ENCODE measurements around the gene WT1. TPM values are rescaled to one million over a fixed set of nuclear protein-coding genes. Genes with fewer than 3 reads are reported as not detected.

WT1 gene
- total and polyA plus RNA-seq, 10 of the 15 experiments (the other 5 are each of a cell fraction or from before 2014, with no cell fraction given), result 0.07 to 0.37 (median 0.08) TPM; not detected in 7

DNA sequence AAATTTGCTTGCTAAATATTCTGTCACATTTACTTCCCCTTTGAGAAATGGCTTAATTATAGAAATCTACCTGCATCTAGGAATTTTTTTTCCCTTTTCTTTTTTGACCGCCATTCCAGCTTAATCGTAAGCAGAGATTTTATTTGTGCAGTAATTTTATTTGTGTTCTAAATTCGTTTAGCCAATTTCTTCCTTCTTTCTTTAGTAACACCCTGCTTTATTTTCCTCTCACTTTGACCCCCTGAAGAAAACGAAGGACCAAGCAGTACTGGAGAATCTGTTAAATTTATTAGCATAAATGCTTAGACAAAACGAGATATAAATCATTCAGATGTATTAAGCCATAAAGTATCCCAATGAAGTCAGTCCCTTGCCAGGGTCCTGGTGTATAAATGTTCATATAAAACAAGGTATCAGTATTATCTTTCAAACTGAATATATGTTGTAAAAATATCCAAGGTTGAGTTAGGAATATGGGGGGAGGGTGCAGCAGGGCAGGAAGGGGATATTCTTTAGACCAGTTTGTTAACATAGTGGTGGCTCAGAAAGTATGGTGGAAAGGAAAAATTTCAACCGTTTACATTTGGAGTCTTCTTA lies 5.1 kb upstream of the WT1 start:
- DNase-seq (ENCODE audit: low read depth, low spot score) (no peak), FAIRE-seq (no peak), ATAC-seq (no peak)
- no peak overlapping the region for H2AFZ ChIP-seq (ENCODE audit: control insufficient read depth, low read depth, low read length)
- no peaks in the 10 kb centered on the region for H3K79me2 ChIP-seq (ENCODE audit: control insufficient read depth, insufficient read depth, low read length)
- no peaks in the 10 kb centered on the region for H3K4me1 ChIP-seq (ENCODE audit: control insufficient read depth, insufficient read depth, low read length)
- H3K27ac ChIP-seq (ENCODE audit: control insufficient read depth, insufficient read depth), result no peak overlapping the region
- H3K36me3 ChIP-seq (ENCODE audit: control insufficient read depth in 2 of 2, insufficient read depth in 2 of 2, low read length in 1 of 2), result no peaks in the 10 kb centered on the region
- peaks cover 11 to 19% of the 10 kb centered on the region in 2 experiments for H3K27me3 ChIP-seq (replicated peaks in 1 of 2; ENCODE audit: control insufficient read depth in 2 of 2, insufficient read depth in 2 of 2, low read length in 1 of 2)
- ChIA-PET RAD21 (ENCODE audit: unreplicated experiment) (no interaction called here), CTCF (no interaction called here), POLR2A (no interaction called here), SMC1A (ENCODE audit: uncharacterized antibody, unreplicated experiment) (no interaction called here)
- no peak overlapping the region for H3K4me2 ChIP-seq (ENCODE audit: control insufficient read depth, insufficient read depth)
- TF ChIP-seq ASH2L (IDR thresholded peaks at IDR 0.05; ENCODE audit: borderline replicate concordance, low read depth) (no peak), RBBP5 (conservative IDR thresholded peaks at IDR 0.05) (no peak), ZNF622 (IDR thresholded peaks at IDR 0.05) (no peak), SREBF1 (IDR thresholded peaks at IDR 0.05; ENCODE audit: low read length) (no peak), SIX5 (IDR thresholded peaks at IDR 0.05; ENCODE audit: low read depth, low read length, severe bottlenecking) (no peak), POU2F2 (IDR thresholded peaks at IDR 0.05; ENCODE audit: borderline replicate concordance, low read depth, low read length) (no peak), EZH2 (IDR thresholded peaks at IDR 0.05; ENCODE audit: borderline replicate concordance, control insufficient read depth, low read depth, low read length) (no peak), NRF1 (conservative IDR thresholded peaks at IDR 0.05; ENCODE audit: low read depth, low read length) (no peak), POLR2AphosphoS2 (IDR thresholded peaks at IDR 0.05; ENCODE audit: low read depth, low read length) (no peak), BCL3 (IDR thresholded peaks at IDR 0.05; ENCODE audit: borderline replicate concordance, insufficient read depth, low read depth, low read length, poor library complexity, severe bottlenecking) (no peak), FOS (IDR thresholded peaks at IDR 0.05; ENCODE audit: borderline replicate concordance, extremely low read depth, insufficient read length) (no peak), YY1 (IDR thresholded peaks at IDR 0.05; ENCODE audit: low read depth, low read length) (no peak), NR2F1 (conservative IDR thresholded peaks at IDR 0.05) (no peak), JUNB (IDR thresholded peaks at IDR 0.05) (no peak), ESRRA (IDR thresholded peaks at IDR 0.05; ENCODE audit: low read length) (no peak), EGR1 (IDR thresholded peaks at IDR 0.05; ENCODE audit: borderline replicate concordance in 1 of 2, low read depth in 2 of 2, low read length in 2 of 2) (no peak), PML (IDR thresholded peaks at IDR 0.05; ENCODE audit: low read length) (no peak)
- TF ChIP-seq, protein P1, sequence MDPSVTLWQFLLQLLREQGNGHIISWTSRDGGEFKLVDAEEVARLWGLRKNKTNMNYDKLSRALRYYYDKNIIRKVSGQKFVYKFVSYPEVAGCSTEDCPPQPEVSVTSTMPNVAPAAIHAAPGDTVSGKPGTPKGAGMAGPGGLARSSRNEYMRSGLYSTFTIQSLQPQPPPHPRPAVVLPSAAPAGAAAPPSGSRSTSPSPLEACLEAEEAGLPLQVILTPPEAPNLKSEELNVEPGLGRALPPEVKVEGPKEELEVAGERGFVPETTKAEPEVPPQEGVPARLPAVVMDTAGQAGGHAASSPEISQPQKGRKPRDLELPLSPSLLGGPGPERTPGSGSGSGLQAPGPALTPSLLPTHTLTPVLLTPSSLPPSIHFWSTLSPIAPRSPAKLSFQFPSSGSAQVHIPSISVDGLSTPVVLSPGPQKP (IDR thresholded peaks at IDR 0.05; ENCODE audit: low read depth, low read length), result no peak
- TF ChIP-seq, protein P2, sequence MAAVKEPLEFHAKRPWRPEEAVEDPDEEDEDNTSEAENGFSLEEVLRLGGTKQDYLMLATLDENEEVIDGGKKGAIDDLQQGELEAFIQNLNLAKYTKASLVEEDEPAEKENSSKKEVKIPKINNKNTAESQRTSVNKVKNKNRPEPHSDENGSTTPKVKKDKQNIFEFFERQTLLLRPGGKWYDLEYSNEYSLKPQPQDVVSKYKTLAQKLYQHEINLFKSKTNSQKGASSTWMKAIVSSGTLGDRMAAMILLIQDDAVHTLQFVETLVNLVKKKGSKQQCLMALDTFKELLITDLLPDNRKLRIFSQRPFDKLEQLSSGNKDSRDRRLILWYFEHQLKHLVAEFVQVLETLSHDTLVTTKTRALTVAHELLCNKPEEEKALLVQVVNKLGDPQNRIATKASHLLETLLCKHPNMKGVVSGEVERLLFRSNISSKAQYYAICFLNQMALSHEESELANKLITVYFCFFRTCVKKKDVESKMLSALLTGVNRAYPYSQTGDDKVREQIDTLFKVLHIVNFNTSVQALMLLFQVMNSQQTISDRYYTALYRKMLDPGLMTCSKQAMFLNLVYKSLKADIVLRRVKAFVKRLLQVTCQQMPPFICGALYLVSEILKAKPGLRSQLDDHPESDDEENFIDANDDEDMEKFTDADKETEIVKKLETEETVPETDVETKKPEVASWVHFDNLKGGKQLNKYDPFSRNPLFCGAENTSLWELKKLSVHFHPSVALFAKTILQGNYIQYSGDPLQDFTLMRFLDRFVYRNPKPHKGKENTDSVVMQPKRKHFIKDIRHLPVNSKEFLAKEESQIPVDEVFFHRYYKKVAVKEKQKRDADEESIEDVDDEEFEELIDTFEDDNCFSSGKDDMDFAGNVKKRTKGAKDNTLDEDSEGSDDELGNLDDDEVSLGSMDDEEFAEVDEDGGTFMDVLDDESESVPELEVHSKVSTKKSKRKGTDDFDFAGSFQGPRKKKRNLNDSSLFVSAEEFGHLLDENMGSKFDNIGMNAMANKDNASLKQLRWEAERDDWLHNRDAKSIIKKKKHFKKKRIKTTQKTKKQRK (IDR thresholded peaks at IDR 0.05; ENCODE audit: low read depth, low read length), result no peak
- no peak overlapping the region for H3K4me3 ChIP-seq
- H3K9me3 ChIP-seq (replicated peaks; ENCODE audit: control insufficient read depth, insufficient read depth, low read length), result no peaks in the 10 kb centered on the region; the same call in 2 of the 3 replicates
- no peaks in the 10 kb centered on the region for H4K20me1 ChIP-seq (ENCODE audit: control insufficient read depth, insufficient read depth)
- no TSS peak for BruUV-seq (replicated peaks)
- intact Hi-C loops (cut with micrococcal nuclease; ENCODE audit: unreplicated experiment), result loop anchor here (10.0 kb wide), 1 partner anchor 124 kb away; no protein-coding TSS in a partner anchor
- no peak overlapping the region for H3K9ac ChIP-seq (ENCODE audit: control insufficient read depth, insufficient read depth, low read length)
- 27% methylated on average over 6 of the region's 6 CpGs for WGBS (ENCODE audit: insufficient coverage, insufficient replicate concordance, low lambda C conversion rate, missing lambda C conversion rate)
- in situ Hi-C loops (cut with MboI), result no loop called here

Measured in GM12878 (cell line).